HG03354 (cell line): ENCODE measurements around the gene RAPGEF4.
"Not testable (repeated sequence)": the region's sequence is repeated elsewhere in the genome, so short reads cannot be mapped to it uniquely, and the experiment has no call there.

Source experiments
- ATAC-seq: cut with Tn5 transposase; IDR thresholded peaks from one replicate; pipeline ENCODE4 v1.9.1; 2021; ENCODE audit warnings: mild to moderate bottlenecking; ENCODE audit not compliant: unreplicated experiment, poor library complexity, severe bottlenecking

Gene RAPGEF4

GRCh38 chr2:173075056-173075780 is 339.6 kb downstream of the RAPGEF4 start:
- ATAC-seq: no peak

GRCh38 chr2:173075781-173076580 is 340.3 kb downstream of the RAPGEF4 start, which contains the start of gene MAP3K20:
TSS of gene MAP3K20 (plus strand) at chr2:173075846. CDS start at chr2:173091032, 15,186 bp downstream.
- ATAC-seq: peak; percentile 72

GRCh38 chr2:173076581-173077345 is 341.1 kb downstream of the RAPGEF4 start:
- ATAC-seq: peak; percentile 41

- ATAC-seq: no peak
Observed at GRCh38 chr2:173077506-173078177, 342.0 kb downstream of the RAPGEF4 start.

GRCh38 chr2:173079141-173079540 is 343.5 kb downstream of the RAPGEF4 start:
- no peak for ATAC-seq

GRCh38 chr2:173079973-173080860 is 344.6 kb downstream of the RAPGEF4 start:
- ATAC-seq: no peak

- ATAC-seq: no peak
Observed at GRCh38 chr2:173086518-173087213, 351.0 kb downstream of the RAPGEF4 start.

GRCh38 chr2:173087214-173087581 is 351.6 kb downstream of the RAPGEF4 start:
- ATAC-seq: no peak

GRCh38 chr2:173087793-173088496 is 352.3 kb downstream of the RAPGEF4 start:
- ATAC-seq: no peak

- ATAC-seq: no peak
Observed at GRCh38 chr2:173090276-173090877, 354.7 kb downstream of the RAPGEF4 start.

GRCh38 chr2:173090973-173091660 is 355.5 kb downstream of the RAPGEF4 start:
- no peak for ATAC-seq

GRCh38 chr2:173091910-173092309 is 356.3 kb downstream of the RAPGEF4 start:
- no peak for ATAC-seq

- no peak for ATAC-seq
Observed at GRCh38 chr2:173092844-173093402, 357.3 kb downstream of the RAPGEF4 start.

- ATAC-seq: not testable (repeated sequence)
Observed at GRCh38 chr2:173093617-173094016, 358.0 kb downstream of the RAPGEF4 start.

GRCh38 chr2:173094731-173095130 is 359.1 kb downstream of the RAPGEF4 start:
- ATAC-seq: no peak

- no peak for ATAC-seq
Observed at GRCh38 chr2:173095356-173095755, 359.7 kb downstream of the RAPGEF4 start.
